ENCODE measurements around the gene PDE9A. TPM values are rescaled to one million over a fixed set of nuclear protein-coding genes. Genes with fewer than 3 reads are reported as not detected.

PDE9A gene
- total and polyA plus RNA-seq, 2 experiments from 2014 or later, result not detected

DNA sequence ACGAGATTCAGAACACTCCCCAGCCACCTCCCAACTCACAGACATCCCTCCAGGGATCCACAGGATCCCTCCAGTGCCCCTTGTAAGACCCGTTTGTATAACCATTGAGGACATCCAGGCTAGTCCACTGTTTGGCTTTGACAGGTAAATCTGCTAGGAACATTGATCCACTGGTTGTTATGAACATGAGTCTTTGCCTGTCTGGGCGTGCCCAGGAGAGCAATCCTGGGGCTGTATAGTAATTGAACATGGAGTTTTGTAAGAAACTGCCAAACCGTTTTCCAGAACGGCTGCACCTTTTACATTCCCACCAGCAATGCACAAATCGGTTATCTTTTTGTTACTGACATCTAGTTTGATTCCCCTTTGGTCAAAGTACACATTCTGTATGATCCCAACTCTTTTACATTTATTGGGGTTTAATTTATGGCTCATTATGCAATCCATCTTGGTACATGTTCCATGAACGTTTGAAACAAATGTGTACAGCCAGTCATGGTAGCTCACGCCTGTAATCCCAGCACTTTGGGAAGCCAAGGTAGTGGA lies 137.2 kb downstream of the PDE9A start:
- H3K36me3 ChIP-seq (ENCODE audit: low read depth), result no peaks in the 10 kb centered on the region
- H3K4me3 ChIP-seq, result no peak overlapping the region
- in situ Hi-C loops (cut with MboI), result no loop called here
- H3K4me2 ChIP-seq (ENCODE audit: unreplicated experiment), result no peak overlapping the region
- TF ChIP-seq EZH2phosphoT487 (IDR thresholded peaks at IDR 0.05; ENCODE audit: insufficient read depth, low read depth) (no peak), EZH2 (IDR thresholded peaks at IDR 0.05; ENCODE audit: insufficient read depth, poor library complexity, severe bottlenecking) (no peak)
- no peaks in the 10 kb centered on the region for H3K4me1 ChIP-seq (ENCODE audit: insufficient read depth)
- no peaks in the 10 kb centered on the region for H3K9me2 ChIP-seq (ENCODE audit: insufficient read depth)
- no peak overlapping the region for H3K27ac ChIP-seq
- H4K20me1 ChIP-seq (ENCODE audit: insufficient read depth), result no peaks in the 10 kb centered on the region
- 11 to 17% methylated on average over 8 of the region's 8 CpGs for WGBS, 2 experiments (ENCODE audit: low coverage in 1 of 2, low lambda C conversion rate in 2 of 2, missing lambda C conversion rate in 2 of 2)
- H3K27me3 ChIP-seq (replicated peaks; ENCODE audit: insufficient read depth), result peaks cover 27% of the 10 kb centered on the region
- no peak overlapping the region for H2AFZ ChIP-seq
- no peaks in the 10 kb centered on the region for H3K9me3 ChIP-seq (ENCODE audit: low read depth)
- no peak overlapping the region for H3K9ac ChIP-seq
- H3F3A ChIP-seq (ENCODE audit: insufficient read depth), result no peaks in the 10 kb centered on the region
- no peaks in the 10 kb centered on the region for H3K79me2 ChIP-seq (ENCODE audit: insufficient read depth)
- DNase-seq, result no peak

- no peak for DNase-seq
- Histone ChIP-seq H3K27me3 (replicated peaks; ENCODE audit: insufficient read depth) (peaks cover 27% of the 10 kb centered on the region), H3K9me3 (ENCODE audit: low read depth) (no peaks in the 10 kb centered on the region), H3K36me3 (ENCODE audit: low read depth) (no peaks in the 10 kb centered on the region), H3K27ac (no peak overlapping the region), H3K4me3 (no peak overlapping the region), H3K9ac (no peak overlapping the region), H3K9me2 (ENCODE audit: insufficient read depth) (no peaks in the 10 kb centered on the region), H3F3A (ENCODE audit: insufficient read depth) (no peaks in the 10 kb centered on the region), H3K4me1 (ENCODE audit: insufficient read depth) (no peaks in the 10 kb centered on the region), H2AFZ (no peak overlapping the region), H3K79me2 (ENCODE audit: insufficient read depth) (no peaks in the 10 kb centered on the region), H3K4me2 (ENCODE audit: unreplicated experiment) (no peak overlapping the region), H4K20me1 (ENCODE audit: insufficient read depth) (no peaks in the 10 kb centered on the region)
- 43 to 51% methylated on average over 7 of the region's 7 CpGs for WGBS, 2 experiments (ENCODE audit: low coverage in 1 of 2, low lambda C conversion rate in 2 of 2, missing lambda C conversion rate in 2 of 2)
- in situ Hi-C loops (cut with MboI), result no loop called here
- TF ChIP-seq EZH2 (IDR thresholded peaks at IDR 0.05; ENCODE audit: insufficient read depth, poor library complexity, severe bottlenecking), result no peak
- no peak for TF ChIP-seq EZH2phosphoT487 (IDR thresholded peaks at IDR 0.05; ENCODE audit: insufficient read depth, low read depth)
Observed at GRCh38 chr21:42793774-42794173, 140.4 kb downstream of the PDE9A start.

- H3K27me3 ChIP-seq (replicated peaks; ENCODE audit: insufficient read depth), result peaks cover 27% of the 10 kb centered on the region; the same call in 1 of the 2 replicates
- TF ChIP-seq EZH2 (IDR thresholded peaks at IDR 0.05; ENCODE audit: insufficient read depth, poor library complexity, severe bottlenecking), result no peak
- no peak for TF ChIP-seq EZH2phosphoT487 (IDR thresholded peaks at IDR 0.05; ENCODE audit: insufficient read depth, low read depth)
- H3K4me2 ChIP-seq (ENCODE audit: unreplicated experiment), result no peak overlapping the region
- H3K9me3 ChIP-seq (ENCODE audit: low read depth), result no peaks in the 10 kb centered on the region
- no peak overlapping the region for H3K9ac ChIP-seq
- no peak for DNase-seq
- H3K79me2 ChIP-seq (ENCODE audit: insufficient read depth), result no peaks in the 10 kb centered on the region
- H3F3A ChIP-seq (ENCODE audit: insufficient read depth), result no peaks in the 10 kb centered on the region
- H2AFZ ChIP-seq, result no peak overlapping the region
- no peaks in the 10 kb centered on the region for H4K20me1 ChIP-seq (ENCODE audit: insufficient read depth)
- H3K27ac ChIP-seq, result no peak overlapping the region
- H3K4me3 ChIP-seq, result no peak overlapping the region
- H3K9me2 ChIP-seq (ENCODE audit: insufficient read depth), result no peaks in the 10 kb centered on the region
- H3K36me3 ChIP-seq (ENCODE audit: low read depth), result no peaks in the 10 kb centered on the region
- no peaks in the 10 kb centered on the region for H3K4me1 ChIP-seq (ENCODE audit: insufficient read depth)
- 25 to 35% methylated on average over 6 of the region's 6 CpGs for WGBS, 2 experiments (ENCODE audit: low coverage in 1 of 2, low lambda C conversion rate in 2 of 2, missing lambda C conversion rate in 2 of 2)
- in situ Hi-C loops (cut with MboI), result no loop called here
Observed at GRCh38 chr21:42794551-42794950, 141.1 kb downstream of the PDE9A start.

- DNase-seq, result no peak
- no peaks in the 10 kb centered on the region for H3F3A ChIP-seq (ENCODE audit: insufficient read depth)
- H3K36me3 ChIP-seq (ENCODE audit: low read depth), result no peaks in the 10 kb centered on the region
- no peak overlapping the region for H3K27ac ChIP-seq
- no peak overlapping the region for H3K4me2 ChIP-seq (ENCODE audit: unreplicated experiment)
- no peak overlapping the region for H3K4me3 ChIP-seq
- WGBS, 2 experiments (ENCODE audit: low coverage in 1 of 2, low lambda C conversion rate in 2 of 2, missing lambda C conversion rate in 2 of 2), result 51 to 55% methylated on average over 13 of the region's 13 CpGs
- no peak overlapping the region for H3K9ac ChIP-seq
- TF ChIP-seq EZH2 (IDR thresholded peaks at IDR 0.05; ENCODE audit: insufficient read depth, poor library complexity, severe bottlenecking) (no peak), EZH2phosphoT487 (IDR thresholded peaks at IDR 0.05; ENCODE audit: insufficient read depth, low read depth) (no peak)
- no peaks in the 10 kb centered on the region for H3K79me2 ChIP-seq (ENCODE audit: insufficient read depth)
- H3K27me3 ChIP-seq (replicated peaks; ENCODE audit: insufficient read depth), result peaks cover 27% of the 10 kb centered on the region; the same call in 1 of the 2 replicates
- H3K9me2 ChIP-seq (ENCODE audit: insufficient read depth), result no peaks in the 10 kb centered on the region
- H3K9me3 ChIP-seq (ENCODE audit: low read depth), result no peaks in the 10 kb centered on the region
- no peaks in the 10 kb centered on the region for H4K20me1 ChIP-seq (ENCODE audit: insufficient read depth)
- in situ Hi-C loops (cut with MboI), result no loop called here
- no peaks in the 10 kb centered on the region for H3K4me1 ChIP-seq (ENCODE audit: insufficient read depth)
- no peak overlapping the region for H2AFZ ChIP-seq
Observed at GRCh38 chr21:42796327-42797062, 143.1 kb downstream of the PDE9A start.
